ENCODE results near the gene LRRC36. TPM values are rescaled to one million over a fixed set of nuclear protein-coding genes. Genes with fewer than 3 reads are reported as not detected.

LRRC36 gene
- total and polyA plus RNA-seq, 12 donors, result 0.26 to 0.88 (median 0.42) TPM; not detected in 9

DNA sequence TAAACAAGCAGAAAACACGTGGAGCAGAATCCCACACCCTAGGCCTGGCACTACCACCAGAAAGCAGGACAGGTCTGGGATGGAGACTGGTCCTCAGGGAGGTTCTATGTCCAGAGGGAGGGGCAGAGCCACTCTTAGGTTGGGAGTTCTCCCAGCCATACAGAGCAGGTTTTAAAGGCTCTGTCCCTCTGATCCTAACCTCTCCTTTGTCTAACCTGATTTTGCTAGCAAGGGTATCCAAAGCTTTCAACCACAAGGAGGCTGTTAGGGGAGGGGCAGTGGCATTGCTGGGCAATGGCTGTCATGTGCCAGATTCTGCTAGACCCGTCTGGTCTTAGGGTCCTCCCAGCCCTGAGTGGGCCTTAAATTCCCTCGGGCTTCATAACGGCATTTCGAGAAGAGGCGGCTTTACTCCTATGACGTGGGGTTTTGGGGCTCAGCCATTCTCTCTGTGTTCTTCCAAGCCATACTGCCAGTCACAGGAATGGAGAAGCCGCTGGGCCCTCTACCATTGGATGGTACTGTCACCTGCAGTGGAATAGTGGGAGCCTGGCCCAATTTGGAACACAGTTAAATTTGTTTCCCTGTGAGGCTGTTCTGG is 61.0 kb downstream of the LRRC36 start:
- ATAC-seq (no peak), DNase-seq (no peak)
- 84 to 85% methylated on average over 8 of the region's 8 CpGs for WGBS, 2 donors
- TF ChIP-seq, protein P1, sequence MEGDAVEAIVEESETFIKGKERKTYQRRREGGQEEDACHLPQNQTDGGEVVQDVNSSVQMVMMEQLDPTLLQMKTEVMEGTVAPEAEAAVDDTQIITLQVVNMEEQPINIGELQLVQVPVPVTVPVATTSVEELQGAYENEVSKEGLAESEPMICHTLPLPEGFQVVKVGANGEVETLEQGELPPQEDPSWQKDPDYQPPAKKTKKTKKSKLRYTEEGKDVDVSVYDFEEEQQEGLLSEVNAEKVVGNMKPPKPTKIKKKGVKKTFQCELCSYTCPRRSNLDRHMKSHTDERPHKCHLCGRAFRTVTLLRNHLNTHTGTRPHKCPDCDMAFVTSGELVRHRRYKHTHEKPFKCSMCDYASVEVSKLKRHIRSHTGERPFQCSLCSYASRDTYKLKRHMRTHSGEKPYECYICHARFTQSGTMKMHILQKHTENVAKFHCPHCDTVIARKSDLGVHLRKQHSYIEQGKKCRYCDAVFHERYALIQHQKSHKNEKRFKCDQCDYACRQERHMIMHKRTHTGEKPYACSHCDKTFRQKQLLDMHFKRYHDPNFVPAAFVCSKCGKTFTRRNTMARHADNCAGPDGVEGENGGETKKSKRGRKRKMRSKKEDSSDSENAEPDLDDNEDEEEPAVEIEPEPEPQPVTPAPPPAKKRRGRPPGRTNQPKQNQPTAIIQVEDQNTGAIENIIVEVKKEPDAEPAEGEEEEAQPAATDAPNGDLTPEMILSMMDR (IDR thresholded peaks at IDR 0.05), result no peak
- Histone ChIP-seq H3K36me3 (no peaks in the 10 kb centered on the region), H3K27me3 (peaks cover 0 to 6% (median 0%) of the 10 kb centered on the region in 7 donors), H3K4me3 (no peak overlapping the region), H3K4me1 (peaks cover 0 to 30% (median 4%) of the 10 kb centered on the region in 9 donors), H3K9me3 (no peaks in the 10 kb centered on the region), H3K27ac (no peak overlapping the region)
- intact Hi-C loops (cut with DNase I), result no loop called here

DNA sequence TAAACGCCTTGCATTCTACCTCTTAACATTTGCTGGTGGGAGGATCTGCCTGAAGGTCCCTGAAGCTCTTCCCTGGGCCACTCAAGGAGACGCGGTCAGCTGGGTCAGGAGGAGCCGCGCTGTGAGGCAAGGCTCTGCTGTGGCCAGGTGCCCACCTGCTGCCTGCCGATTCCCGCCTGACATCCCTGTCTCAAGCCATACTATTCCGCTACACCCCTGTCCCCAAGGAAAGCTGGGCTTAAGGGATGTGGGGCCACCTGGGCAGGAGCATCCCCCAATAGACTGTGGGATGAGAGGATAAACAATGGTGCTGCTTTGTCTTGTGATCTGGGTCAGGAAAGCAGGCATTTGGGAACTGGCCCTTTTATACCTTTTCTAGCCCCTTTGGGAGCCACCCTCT is 61.6 kb downstream of the LRRC36 start:
- peaks cover 0 to 10% (median 0%) of the 10 kb centered on the region in 7 donors for H3K27me3 ChIP-seq
- intact Hi-C loops (cut with DNase I), result no loop called here
- no peak for DNase-seq
- no peak overlapping the region for H3K27ac ChIP-seq
- WGBS, 2 donors, result 92 to 94% methylated on average over 8 of the region's 8 CpGs
- no peak for ATAC-seq
- peaks cover 4 to 34% (median 10%) of the 10 kb centered on the region in 9 donors for H3K4me1 ChIP-seq
- no peak overlapping the region for H3K4me3 ChIP-seq
- no peaks in the 10 kb centered on the region for H3K36me3 ChIP-seq
- TF ChIP-seq, protein P1 (IDR thresholded peaks at IDR 0.05), result no peak
- H3K9me3 ChIP-seq, result no peaks in the 10 kb centered on the region

DNA sequence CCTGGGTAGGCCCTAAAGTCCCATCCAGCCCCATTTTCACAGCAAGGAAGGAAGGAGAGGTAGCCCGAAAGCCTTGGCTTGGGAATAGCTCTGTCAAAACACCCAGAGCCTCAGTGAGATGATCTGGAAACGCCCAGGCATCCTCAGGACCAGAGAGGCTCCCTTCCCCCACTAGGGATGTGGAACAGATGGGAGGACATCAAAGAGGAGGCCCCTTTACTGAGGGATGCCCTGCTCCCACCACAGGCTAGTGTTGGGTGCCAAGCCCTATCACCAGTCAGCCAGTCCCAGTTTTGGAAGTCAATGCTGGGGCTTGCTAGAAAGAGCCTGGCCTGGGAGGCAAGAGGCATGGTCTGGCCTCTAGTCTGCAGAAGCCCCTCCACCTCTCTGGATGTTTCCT is 62.0 kb downstream of the LRRC36 start:
- no peak for DNase-seq
- TF ChIP-seq, protein P1 (IDR thresholded peaks at IDR 0.05), result no peak
- Histone ChIP-seq H3K36me3 (no peaks in the 10 kb centered on the region), H3K27me3 (peaks cover 0 to 14% (median under 1%) of the 10 kb centered on the region in 7 donors), H3K9me3 (no peaks in the 10 kb centered on the region), H3K4me1 (peaks cover 4 to 38% (median 12%) of the 10 kb centered on the region in 9 donors), H3K27ac (no peak overlapping the region), H3K4me3 (no peak overlapping the region)
- ATAC-seq, result no peak
- WGBS, 2 donors, result 93 to 97% methylated on average over 2 of the region's 2 CpGs
- intact Hi-C loops (cut with DNase I), result no loop called here

DNA sequence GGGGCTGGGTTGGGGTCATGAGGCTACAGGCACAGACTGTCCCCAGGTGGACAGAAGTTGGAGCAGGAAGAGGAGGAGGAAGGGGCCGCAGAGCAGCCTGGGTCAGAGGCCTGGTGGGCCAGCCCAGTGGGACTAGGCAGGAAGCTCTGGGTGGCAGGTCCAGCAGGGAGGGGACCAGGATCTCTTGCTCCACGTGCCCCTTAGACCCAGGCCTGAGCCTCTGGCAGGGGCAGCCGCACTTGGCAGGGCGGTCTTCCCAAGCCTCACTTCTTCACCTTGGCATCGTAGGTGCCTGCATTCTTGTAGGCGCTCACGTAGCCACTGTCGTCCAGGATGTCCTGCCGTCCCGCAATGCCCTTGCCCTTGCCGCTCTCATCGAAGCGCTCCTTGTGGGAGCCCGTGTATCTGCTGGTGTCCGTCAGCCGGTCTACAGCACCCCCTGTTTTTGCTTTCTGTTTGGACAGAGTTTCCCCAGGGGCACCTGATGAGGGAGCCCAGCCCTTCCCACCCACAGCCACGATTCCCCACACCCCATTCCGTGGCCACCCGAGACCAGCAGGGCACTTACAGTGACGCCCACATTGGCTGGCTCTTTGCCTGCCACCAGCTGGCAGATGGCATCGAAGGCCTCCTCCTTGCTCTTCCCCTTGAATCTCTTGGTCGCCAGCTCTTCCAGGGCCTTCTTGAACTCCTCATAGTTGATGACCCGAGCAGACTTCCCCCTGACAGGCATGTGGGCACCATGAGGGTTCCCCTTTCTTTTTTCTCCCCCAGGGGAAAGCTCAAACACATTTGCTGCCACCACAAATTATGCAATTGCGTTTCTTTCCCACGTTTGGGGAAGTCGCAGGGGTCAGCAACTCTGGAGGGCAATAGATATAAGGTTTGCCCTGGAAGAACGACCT is 63.5 kb downstream of the LRRC36 start:
- DNase-seq (peak; percentile 43 to 50), ATAC-seq (peak in 2 of 8 donors; percentile 7 to 11)
- intact Hi-C loops (cut with DNase I), result loop anchor here in 4 of 10 donors (5.0 to 10.0 kb wide), 4 partner anchors 105 to 125 kb away; partner anchors contain the start of gene PLEKHG4 (in 2 of the 4)
- Histone ChIP-seq H3K4me1 (peaks cover 4 to 53% (median 20%) of the 10 kb centered on the region in 9 donors), H3K27me3 (peaks cover 0 to 29% (median 9%) of the 10 kb centered on the region in 7 donors), H3K36me3 (no peaks in the 10 kb centered on the region), H3K27ac (no peak overlapping the region), H3K9me3 (no peaks in the 10 kb centered on the region), H3K4me3 (no peak overlapping the region)
- TF ChIP-seq, protein P1 (IDR thresholded peaks at IDR 0.05), result no peak
- 85 to 87% methylated on average over 27 of the region's 27 CpGs for WGBS, 2 donors

All from heart right ventricle (tissue), 16 donors.